IPS-NIHi7 (cell line): ENCODE results near the gene SETD3.

Experiments
- DNase-seq: peaks from one replicate; pipeline ENCODE4 v3.0.0; 2012; ENCODE audit warnings: mixed read lengths; ENCODE audit errors: extremely low spot score

SETD3 gene

DNA sequence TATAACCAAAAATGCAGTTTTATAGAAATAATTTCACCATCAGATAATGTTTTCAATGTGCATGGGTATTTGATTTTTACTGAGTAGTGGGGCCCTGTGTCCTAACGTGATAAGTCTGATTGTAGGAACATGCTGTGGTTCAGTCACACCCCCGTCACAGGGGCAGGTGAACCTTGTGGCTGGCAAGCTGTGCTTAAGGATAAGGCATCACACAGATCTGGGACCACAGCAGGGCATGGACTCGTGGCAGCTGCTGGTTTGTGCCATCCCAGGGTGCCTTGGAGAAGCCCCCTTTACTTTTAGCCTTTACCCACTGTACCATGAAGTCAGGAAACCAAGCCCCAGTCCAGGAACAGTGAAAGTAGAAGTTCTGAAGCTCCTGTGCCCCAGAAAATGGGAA, 17.2 kb upstream of the SETD3 start:
- no peak for DNase-seq

DNA sequence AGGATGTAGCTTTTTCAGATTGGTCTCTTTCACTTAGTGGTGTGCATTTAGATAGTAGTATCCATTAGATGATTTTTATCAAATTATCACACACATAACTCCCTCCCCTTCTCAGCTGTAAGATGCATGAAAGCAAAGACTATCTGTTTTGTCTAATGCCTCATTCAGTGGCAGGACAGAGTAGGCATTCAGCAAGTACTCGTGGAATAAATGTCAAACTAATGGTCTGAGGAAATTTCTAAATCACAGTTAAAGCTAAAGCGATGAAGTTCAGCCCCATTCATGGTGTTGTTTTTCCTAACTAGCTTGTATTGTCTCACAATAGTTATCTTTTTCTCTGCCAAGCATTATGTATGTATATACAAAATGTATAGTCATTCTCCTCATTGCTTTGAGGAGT, 16.7 kb upstream of the SETD3 start:
- no peak for DNase-seq

DNA sequence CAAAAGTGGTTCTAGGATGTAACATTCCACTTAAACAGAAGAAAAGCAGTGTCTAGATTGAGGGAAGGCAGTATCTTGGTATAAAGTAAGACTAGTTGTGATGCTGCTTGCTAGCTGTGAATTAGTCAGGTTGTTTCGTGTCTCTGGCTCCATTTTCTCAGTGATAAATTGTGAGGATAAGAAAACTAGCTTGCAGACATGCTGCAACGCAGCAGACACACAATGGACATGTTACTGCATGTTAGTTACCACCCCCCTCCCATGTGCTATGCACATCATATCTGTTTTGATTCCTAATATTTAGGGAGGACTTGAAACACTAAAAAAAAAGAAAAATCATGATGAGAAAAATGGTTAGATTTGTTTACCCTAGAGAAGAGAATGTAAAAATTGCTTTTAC, 3.4 kb upstream of the SETD3 start:
- no peak for DNase-seq

DNA sequence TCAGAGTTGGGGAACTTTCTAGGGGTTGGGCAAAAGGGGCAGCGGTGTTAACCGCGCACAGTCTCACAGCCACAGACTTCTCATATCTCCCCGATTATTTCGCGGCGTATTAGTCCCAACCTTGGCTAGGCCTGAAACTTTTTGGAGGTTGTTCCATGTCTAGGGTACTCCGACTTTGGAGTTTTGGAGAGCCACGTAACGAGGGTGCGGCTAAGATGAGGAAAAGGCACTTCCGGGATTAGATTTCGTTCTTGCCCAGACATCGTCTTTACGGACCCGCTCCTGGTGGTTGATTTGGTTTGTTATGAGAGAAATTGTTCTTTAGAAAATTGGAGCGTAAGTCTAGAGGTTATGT, 1.1 kb upstream of the SETD3 start:
- DNase-seq: no peak

DNA sequence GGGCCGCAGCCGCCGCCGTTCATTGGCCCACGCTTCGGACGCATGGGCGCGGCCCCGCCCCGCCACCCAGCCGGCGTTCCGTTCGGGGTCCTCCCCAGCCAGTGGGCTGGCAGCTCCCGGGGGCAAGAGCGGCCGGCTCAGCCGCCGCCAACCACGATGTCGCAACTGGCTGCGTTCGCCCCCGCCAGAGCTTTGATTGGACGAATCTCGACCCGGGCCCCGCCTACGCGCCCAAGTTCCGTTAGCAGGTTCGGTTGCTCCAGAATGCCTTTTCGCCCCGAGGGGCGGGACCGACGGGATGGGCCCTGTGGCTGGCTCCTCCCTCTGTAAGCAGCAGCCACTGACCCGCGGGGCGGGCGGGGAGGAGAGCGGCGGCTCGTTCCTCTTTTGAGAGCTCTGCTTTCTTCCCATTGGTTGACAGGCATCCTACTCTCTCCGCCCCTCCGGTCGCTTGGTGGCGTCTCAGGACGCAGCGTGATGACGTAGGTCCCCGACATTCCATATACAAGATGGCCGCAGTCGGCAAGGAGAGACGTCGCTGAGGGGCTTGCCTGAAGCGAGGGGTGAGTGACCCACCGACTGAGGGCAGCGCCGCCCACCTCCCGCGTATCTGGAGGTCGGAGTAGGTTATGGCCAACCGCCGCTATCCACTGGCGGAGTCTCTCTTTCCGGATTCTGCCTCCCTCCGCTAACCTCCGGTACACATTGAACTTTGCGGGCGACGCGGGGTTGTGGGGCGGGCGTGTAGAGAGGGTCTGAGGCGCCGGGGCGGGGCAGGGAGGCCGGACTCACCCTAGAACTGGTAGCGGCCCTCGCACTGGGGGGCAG, 472 bp upstream of the SETD3 start, which contains the start of gene CCNK:
Gene CCNK (plus strand): TSS at position 493 of the 828 bp plus-strand sequence. CDS start 11,269 bp downstream, outside the sequence.
- peak; percentile 99 for DNase-seq

DNA sequence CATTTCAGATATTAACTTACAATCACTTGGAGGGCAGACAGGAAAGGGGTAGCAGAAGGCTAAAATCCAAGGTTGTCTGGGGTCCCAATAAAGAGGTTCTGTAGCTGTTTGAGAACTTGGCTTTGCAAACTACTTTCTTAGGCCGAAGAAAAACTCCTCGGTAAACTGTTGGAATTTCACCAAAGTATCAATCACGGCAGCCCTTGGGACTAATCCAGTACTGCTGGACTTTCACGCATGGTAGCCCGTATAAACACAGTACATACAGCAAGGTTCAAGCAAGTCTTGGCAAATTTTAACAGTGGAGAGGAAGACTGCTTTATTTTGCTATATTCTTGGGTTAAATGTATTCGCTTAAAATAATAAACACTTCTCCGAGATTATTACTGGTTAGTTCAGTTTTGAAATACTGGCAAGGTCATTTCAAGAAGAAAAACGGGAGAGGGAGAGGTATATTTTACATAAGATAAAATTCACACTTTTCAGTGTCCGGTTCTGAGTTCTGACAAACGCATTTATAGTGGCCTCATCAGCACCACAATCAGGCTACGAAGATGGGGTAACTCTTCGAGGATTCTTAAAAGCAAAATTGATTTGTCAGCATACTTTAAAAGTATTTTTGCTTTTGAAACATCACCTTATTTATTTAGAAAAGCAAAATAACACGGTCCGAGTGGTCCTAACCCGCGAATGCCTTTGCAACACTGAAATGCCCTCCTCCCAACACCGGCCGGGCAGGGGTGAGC, 1.3 kb downstream of the SETD3 start:
- DNase-seq: no peak

DNA sequence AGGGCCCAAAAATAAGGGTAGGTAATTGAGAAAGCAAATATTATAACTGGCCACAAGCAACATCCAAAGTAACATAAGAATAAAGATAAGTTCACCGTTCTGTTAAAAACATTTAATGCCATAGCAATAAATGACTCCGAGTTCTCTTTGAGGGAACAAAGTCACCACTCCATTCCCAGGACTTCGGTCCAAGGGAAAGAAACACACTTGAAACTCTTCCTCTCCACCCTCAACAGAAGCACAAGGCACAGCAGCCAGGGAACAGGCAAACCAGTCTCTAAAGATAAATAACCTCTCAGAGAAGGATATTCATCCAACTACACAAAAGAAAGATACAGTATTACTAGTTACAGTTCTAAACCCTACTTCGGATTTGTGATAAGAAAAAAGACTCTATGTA, 2.5 kb downstream of the SETD3 start:
- DNase-seq: no peak

DNA sequence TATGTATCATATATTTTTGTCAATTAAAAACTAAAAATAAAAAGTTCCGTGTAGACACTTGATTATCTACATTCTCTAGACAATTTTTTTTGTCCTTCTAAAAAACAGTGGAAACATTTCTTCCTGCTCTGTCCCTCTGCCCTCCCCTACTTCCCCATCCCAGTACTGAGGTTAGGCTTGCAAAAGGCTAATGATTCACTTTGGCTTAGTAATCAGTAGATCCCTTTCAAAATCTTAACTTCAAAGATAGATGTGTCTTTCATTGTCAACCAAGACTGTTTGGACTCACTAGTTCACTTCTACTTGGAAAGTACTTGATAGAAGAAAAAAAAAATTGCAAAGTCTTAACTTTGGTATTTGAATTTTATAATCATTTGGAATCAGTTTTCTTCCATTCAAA, 3.8 kb downstream of the SETD3 start:
- no peak for DNase-seq

DNA sequence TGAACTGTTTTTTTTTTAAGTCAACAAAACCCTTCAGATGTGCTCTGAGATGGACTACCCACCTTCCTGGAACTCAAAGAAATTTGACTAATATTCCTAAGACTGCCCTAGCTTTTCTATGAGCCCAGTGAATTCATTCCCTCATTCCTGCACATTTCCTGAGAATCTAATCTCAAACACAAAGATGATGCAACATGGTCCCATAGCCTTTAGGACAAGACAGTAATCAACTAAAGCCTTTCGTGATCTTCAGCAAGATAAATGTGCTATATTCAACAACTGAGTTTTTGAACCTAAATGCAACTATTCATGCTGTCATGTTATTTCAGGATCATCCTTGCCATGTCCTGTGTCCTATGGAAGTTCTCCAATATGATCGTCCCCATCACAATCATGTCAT, 5.0 kb downstream of the SETD3 start:
- no peak for DNase-seq

DNA sequence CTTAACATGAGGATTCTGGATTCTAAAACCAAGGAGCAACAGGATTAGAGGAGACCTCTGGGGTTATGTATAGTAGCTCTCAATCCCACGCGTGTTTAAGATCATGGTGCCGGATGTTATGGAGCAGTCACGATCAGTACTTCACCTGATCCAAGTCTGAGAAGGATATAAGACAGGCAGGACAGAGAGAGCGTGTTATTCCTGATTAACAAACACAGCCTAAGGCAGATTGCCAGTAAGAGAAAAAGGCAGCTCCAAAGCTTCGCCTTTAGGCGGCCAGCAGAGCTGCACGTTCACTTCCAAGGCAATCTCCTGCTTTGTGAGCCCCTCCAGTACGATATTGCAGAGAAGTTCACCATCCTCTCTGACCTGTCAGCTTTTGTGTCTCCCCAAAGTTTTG, 5.5 kb downstream of the SETD3 start:
- no peak for DNase-seq

DNA sequence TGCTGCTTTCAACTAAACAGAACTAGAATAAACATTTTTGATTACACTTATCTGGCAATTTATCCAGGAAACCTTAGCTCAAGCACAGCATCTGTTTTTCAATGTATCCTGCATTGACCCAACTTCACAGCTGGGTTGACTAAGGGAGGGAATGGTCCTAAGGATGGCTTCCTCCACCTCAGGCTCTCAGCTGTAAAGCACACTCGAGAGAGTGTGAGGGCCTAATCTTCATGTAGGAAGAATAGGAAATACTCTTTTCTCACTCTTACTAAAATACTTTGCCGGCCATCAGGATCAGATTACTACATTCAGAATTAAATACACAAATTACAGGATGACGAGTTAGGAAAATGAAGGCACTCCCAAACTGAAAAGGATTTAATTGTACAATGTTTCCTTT, 7.2 kb downstream of the SETD3 start:
- no peak for DNase-seq

DNA sequence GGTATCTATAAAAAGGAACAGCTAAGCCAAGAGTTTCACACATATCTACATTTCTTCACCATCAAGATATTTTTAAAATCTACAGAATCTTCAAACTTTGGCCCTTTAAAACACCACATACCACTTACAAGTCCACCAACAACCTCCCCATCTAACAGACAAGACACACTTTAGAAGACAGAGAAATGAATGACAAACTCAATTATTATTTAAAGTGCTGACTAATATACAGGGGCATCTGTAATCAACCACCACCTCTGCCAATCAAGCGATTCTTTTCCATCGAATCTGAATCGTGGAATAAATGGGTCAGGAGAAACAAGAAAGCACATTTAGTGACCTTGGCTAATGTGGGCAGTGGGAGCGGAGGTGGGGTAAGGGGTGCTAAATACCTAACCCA, 7.7 kb downstream of the SETD3 start:
- DNase-seq: no peak

DNA sequence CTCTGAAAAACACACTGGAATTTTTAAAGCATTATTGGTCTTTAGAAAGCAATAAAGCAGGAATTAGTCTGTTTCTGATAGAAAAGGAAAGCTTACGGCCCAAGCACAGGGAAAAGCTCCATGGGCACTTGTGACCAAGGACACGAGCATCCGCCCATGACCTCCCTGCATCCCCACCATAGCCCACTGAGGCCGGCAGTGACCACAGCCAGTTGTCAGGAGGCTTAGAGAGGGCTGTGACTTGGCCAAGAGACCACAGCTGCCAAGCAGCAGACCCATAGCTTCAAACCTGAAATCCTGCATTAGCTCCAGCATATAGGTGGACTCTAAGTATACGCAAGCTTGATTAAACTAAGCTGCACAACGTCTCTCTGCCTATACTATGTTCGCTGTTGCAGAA, 8.9 kb downstream of the SETD3 start:
- DNase-seq: no peak

DNA sequence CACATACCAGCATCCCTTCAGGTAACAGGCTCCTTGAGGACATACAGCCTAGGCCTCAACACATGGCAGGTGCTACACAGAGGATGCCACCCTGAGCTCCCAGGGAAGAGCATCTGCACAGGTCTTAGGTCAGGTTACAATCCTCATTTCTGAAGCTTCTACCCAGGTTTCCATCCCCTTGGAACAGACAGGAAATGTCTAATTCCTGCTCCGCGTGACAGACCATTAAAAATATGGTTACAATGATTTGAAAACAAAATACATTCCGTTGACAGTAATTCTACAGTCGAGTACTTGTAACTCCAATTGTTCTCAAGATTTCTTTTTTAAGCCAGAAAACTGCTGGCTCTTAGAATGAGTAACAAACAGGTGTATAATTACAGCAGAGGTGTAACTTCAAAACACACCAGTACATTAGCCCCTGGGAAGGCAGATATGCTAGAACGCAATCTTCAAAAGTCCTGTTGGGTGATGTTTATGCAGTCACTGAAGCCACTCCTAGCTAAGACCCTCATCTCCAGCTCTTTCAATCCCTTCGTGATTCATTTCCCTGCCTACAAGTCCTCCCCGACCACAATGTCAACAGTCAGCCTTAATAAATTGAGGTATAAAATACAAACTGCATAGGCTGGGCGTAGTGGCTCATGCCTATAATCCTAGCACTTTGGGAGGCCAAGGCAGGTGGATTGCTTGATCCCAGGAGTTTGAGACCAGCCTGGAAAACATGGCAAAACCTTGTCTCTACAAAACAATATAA, 11.6 kb downstream of the SETD3 start:
- no peak for DNase-seq

DNA sequence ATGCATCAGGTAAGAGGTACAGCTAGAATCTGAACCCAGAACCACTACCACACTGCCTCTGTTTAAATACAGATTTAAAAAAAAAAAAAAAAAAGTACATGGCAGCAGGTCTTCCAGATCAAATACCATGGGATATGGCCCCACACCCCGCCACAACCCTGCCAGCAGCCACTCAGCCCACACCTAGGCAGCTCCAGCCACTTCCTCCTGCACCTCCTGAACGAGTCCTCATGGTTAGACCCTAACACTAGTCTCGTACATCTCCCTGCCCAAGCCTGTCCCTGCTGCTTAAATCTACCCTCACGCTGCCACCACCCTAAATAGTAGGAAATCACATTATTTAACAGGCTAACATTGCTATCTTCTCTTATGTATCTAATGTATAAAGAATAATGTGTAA, 12.6 kb downstream of the SETD3 start:
- DNase-seq: no peak

DNA sequence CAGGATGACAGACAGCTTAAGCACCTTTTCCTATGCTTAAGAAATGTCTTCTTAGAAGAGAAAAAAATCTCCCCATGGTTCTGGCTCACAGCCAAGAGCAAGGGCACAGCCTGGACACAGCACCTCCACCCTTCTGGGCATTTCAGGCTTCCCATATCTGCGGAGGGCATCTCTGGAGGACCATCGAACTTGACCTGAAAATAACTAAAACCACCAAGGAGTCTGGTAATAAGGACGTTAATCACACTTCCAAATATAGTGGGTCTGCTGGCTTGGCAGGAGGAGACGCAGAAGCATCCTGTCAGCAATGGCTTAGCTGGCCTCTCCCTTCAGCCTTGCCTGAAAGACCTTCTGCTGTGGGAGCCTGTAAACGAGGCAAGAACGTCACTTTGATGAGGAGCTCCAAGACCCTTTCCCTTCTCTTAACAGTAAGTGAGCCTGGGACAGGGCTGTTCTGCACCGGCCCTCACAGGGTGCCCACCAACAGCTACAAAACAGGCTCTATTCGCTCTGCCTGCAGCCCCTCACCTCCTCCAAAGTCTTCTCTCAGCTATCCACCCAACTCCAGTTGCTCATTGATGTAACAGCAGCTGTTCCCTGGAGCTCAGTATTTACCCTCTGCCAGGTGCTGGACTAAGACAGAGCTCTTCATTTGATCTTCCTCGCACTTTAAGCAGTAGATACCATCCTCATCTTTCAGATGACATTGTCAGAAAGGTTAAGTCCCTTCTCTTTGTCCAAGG, 13.2 kb downstream of the SETD3 start:
- no peak for DNase-seq

DNA sequence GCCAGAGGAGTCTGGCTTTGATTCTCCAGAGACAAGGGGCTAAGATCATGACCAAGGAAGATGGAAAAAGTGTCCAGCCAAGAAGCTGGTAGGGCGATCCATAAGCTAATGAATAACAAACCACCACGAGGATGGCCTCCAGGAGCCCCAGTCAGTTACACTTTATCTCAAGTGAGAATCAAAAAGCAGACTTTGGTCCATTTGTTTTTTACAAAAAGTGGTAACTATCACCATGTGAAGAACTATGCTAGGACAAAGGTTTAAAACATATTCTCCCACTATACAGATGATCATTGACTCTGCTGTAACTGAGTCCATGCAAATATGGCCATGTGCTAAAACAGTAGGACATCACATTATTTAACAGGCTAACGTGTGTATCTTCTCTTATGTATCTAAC, 13.9 kb downstream of the SETD3 start:
- DNase-seq: no peak

DNA sequence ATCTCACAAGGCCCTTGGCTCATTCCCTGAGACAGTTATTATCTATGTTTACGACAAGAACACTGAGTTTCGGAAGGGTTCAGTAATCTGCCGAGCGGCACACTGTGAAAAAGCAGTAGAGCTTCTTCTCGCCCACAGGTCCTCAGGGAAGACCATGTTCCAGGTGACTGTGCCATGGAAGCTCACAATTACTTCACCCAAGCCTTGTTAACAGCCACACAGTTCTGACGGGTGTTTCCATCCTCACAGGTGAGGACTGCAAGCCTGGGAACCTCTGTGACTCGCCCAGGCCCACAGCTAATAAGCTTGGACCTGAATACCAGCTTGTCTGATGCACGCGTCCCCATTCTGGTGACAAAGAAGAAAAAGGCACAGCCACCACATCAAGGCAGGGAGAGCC, 15.4 kb downstream of the SETD3 start:
- no peak for DNase-seq

DNA sequence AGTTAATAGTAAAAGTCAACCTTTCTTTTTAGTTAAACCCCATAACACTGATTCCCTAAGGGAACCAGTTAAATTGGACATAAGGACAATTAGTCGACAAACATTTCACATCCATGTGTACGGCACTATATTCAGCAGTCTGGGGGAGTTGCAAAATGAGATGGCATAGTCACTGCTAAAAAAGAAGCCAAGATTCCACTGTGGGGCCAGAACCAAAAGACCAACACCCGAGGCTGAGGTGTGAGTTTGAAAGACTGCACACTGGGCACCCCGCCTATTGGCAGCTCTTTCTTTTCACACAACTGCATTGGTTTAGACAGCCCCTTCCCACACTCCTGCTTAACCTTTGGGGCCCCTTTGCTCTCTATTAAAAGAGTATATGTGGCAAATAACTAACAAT, 16.7 kb downstream of the SETD3 start:
- DNase-seq: no peak

DNA sequence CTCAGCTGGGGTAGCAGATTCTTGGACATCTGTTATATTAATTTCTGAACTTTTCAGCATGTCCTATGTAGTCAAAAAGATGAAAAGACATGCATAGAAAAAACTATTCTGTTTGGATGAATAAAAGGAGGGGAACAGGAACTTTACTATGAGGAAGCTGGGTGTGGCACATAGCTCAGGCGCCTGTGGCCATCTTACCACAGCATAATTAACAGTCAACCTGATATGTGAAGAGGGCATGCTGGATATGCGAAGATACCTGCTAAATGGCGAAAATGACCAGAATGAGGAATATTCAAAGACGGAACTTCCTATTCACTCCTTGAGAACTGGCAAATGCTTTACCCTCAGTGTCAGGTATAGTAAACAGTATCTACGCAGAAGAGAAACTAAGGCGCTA, 18.4 kb downstream of the SETD3 start:
- no peak for DNase-seq

DNA sequence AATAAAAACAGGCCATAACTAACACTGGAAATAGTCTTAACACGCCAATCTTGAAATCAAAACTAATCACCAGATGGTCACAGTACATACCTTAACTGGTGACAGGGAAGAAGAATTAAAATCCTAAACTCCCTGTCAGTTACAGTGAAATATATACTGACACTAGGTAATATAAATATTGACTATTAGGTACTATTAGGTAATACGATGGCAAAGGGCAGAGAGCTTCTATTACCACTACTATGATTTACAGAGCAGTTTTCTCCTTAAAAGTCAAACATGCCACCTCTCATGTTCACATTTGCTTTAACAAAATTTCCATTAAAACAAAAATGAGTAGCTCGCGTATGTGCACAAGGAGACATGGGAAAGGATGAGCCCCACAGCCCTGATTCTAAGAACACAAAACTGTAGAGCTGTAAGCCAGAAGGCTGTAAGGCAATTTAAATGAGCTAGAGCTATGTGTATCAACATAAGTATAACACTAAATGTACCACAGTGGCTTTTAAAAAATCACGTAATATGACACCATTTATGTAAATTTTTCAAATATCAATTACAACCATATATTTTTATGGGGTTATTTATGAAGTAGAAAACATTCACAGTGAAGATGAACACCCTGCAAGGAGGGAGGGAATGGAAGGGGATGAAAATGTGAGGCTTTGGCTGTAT, 19.1 kb downstream of the SETD3 start:
- no peak for DNase-seq
